Globus pallidus (tissue), 1 donor: ENCODE data around the gene IKBIP.
A peak's percentile ranks its signal among the peaks of the same experiment; 100 is the strongest.
"Not testable (repeated sequence)": the region's sequence is repeated elsewhere in the genome, so short reads cannot be mapped to it uniquely, and the experiment has no call there.

Experiments
- DNase-seq: peaks from one replicate; pipeline ENCODE4 v3.0.0-alpha.2; 2015; ENCODE audit warnings: low spot score

IKBIP gene, protein sequence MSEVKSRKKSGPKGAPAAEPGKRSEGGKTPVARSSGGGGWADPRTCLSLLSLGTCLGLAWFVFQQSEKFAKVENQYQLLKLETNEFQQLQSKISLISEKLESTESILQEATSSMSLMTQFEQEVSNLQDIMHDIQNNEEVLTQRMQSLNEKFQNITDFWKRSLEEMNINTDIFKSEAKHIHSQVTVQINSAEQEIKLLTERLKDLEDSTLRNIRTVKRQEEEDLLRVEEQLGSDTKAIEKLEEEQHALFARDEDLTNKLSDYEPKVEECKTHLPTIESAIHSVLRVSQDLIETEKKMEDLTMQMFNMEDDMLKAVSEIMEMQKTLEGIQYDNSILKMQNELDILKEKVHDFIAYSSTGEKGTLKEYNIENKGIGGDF

DNA sequence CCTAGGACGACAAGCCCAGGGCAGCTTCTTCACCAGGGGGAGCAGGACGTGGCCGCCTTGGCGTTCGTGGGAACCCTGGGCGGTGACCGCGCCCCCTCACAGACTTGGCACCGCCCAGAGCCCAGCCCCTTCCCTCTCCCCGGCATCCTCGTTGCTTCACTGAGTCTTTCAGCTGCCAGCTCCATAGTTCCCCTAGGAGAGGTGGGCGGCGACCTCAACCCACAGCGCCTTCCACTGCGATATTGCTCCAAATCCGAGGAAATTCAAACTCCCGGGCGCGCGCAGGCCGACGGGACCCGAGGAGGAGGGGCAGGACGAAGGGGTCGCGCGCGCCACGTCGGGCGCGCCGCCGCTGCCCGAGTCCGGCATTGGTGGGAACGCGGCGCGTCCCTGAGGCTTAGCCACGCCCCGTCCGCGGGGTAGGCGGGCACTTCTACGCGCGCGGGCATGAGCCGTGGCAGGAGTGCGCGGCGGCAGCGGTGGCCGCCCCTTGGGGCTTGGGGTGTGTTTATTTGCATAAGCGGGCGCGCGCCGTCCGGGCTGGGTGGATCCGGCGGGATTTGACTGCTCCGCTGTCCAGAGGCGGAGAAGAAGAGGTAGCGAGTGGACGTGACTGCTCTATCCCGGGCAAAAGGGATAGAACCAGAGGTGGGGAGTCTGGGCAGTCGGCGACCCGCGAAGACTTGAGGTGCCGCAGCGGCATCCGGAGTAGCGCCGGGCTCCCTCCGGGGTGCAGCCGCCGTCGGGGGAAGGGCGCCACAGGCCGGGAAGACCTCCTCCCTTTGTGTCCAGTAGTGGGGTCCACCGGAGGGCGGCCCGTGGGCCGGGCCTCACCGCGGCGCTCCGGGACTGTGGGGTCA, at the start of gene IKBIP, which contains the start of gene APAF1:
Gene IKBIP (minus strand): TSS at position 77 of the 860 bp plus-strand sequence. CDS start 87 bp downstream, outside the sequence.
Gene APAF1 (plus strand): TSS at position 579 of the 860 bp plus-strand sequence. CDS start 3,070 bp downstream, outside the sequence.
- peak; percentile 94 for DNase-seq

DNA sequence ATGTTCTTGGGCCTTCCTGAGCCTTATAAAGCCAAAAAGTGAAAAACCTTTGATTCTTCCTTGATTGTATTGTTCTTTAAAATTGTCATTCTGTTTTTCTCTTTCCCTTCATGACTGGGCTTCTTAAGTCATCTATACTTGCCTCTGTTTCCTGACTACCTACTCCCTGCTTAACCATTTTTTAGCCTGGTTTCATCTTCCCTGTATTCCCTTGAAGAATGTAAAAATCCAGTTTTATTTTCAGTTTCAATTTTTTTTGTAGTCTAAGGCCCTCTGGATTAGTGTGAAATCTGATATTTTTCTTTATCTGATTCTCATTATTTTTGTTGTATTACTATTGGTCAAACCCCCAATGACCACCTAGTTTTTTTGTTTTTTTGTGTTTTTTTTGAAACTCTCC, 46.8 kb upstream of the IKBIP start:
- no peak for DNase-seq

DNA sequence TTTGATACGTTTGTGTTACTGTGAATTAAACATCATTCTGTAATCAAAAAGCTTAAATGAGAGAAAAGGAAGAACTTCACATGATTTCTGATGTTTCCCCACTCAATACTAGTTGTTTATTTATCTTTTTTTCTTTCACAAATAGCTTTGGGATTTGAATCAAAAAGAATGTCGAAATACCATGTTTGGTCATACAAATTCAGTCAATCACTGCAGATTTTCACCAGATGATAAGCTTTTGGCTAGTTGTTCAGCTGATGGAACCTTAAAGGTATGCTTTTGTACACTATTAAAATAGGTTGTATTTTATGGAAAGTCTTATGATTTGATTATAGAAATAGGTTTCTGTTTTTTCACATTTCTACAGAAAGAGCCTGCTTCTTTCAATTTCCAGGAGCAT, 42.0 kb upstream of the IKBIP start:
- DNase-seq: no peak

DNA sequence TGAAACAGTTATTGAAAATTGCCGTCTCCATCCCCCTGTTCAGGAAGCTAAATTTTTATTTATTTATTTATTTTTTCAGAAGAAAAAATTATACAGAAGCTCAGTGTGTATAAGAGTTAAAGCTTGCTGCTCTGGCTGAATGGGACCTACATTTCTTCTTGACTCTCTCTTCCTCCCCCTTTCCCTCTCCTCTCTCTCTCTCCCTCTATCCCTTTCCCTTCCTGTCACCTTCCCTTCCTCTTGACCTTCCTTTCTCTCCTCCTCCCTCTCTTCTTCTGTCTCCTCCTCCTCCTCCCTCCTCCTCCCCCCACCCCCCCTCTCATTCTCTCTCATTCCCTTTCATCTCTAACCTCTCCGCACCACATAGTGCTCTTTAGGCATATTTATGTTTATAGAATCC, 39.6 kb upstream of the IKBIP start:
- DNase-seq: no peak

DNA sequence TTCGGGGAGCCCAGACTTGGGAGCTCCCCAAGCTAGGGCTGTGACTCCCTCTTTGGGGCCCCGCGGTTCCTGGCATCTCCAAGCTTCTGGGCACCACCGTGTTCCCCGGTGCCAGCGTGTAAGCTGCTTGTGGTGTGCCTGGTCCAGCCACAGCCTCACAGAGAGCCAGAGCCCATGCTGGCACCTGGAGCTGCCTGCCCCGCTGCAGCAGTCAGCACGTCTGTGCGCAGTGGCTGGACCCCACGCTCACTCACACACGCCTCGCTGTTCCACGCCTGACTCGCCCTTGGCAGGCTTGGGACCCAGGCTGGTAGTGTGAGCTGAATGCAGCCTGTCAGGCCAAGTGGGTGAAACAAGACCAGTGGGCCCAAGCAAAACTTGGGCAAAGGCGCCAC, 35.0 kb upstream of the IKBIP start:
- no peak for DNase-seq

DNA sequence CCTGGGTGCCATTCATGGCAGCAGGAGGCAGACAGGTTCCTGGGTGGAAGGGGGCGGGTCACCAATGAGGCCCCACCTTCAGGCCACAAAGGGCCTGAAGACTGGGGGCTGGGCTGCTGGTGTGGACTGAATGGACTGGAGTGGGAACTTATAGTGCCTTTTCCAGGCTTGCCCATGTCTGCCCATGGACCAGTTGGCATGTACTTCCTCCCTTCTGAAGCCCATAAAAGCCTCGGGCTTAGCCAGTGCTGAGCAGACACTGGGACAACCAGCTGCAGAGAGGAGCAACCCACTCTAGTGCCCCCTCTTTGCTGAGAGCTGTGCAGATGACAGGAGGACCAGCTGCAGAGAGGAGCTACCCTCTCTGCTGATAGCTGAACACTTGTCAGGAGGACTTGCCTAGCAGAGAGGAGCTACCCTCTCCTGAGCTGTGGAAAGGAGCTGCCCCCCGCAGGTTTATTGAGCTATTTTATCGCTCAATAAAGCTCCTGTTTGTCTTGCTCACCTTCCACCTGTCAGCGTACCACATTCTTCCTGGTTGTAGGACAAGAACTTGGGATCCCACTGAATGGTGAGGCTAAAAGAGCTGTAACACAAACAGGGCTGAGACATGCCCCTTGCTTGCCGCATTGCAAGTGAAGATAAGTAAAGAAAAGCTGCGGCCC, 34.5 kb upstream of the IKBIP start:
- no peak for DNase-seq

DNA sequence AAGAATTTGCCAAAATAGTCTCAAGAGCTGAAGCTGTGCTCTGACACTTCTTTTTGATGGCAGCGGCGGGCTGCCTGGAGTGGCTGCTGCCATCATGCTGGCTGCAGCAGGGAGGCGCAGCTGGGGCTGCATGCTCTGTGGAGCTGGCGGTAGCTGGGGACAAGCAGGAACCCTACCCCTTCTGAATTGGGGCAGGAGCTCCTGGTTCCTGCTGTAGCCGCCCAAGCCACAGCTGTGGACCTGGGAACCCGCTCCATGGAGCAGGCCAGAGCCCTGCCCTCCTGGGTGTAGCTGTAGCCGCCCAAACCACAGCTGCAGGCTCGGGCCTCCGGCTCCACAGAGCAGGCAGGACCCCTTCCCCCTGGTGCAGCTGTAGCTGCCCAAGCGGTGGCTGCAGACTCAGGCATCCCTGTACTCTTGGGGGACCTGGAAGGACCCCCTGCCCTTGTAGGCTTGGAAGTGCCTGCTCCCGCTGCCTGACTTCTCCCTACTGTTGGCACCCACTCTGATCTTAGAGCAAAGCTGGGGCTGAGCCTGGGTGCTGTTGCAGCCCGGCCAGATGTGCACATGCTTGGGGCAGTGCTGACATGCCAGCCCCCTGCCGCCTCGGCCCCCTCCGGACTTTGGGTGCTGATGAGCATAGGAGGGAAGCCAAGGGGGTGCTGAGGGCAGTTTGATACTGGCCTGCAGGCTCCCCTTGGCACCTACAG, 33.8 kb upstream of the IKBIP start:
- DNase-seq: no peak

DNA sequence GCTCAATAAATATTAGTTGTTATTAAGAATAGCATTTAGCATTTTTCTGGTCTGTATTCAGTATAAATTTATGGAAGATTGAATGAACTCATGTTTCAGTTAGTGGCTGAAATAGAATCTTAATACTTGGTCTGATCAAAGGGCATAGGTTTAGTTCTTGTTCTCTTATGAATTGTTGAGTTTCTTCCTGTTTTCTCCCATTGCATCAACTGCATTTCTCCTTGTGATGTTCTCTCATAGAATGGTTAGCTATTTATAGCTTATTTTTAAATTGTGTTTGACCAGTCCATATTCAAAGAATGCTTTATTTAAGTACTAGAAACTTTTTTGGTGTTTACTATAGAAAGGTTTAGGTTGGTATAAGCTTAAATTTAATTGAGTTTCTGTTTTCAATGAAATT, 30.3 kb upstream of the IKBIP start:
- no peak for DNase-seq

DNA sequence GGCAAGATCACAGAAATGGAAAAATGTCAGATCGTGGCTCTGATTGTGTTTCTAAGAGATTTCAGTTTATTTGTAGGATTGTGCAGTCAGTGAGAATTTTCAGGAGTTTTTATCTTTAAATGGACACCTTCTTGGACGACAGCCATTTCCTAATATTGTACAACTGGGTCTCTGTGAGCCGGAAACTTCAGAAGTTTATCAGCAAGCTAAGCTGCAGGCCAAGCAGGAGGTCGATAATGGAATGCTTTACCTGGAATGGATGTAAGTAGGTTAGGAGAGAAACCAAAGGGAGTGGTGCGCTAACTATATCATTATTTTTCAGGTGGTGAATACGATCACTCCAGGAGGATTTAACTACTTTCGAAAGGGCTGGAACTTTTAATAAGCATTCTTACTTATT, 26.9 kb upstream of the IKBIP start:
- no peak for DNase-seq

DNA sequence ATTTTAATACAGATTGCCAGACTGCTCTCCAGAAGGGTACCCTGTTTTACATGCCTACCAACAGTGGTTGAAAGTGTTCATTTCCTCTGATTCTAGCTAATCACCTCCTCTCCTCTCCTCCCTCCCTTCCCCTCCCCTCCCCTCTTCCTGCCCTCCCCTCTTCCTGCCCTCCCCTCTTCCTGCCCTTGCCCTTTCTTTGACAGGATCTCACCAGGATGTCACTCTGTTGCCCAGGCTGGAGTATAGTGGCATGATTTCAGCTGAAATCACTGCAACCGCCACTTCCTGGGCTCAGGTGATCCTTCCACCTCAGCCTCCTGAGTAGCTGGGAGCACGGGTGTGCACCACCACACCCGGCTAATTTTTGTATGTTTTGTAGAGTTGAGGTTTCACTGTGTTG, 25.2 kb upstream of the IKBIP start:
- no peak for DNase-seq

DNA sequence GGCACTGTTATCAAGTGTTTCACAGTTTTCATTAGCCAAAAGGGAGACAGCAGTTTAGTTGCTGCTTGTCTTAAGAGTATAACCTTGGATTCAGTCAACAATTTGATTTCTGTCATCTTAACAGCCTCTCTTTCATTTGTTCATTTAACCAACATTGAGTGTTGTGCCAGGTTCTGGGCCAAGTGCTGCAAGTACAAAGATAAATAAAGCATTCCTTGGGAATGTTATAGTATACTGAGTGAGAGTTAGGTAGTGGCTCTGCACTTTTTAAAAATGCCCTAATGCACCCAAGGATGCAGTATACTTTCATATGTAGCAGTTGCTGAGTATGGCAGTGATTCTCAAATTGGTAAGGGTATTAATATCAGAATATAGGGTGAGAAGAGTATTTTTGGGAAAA, 15.9 kb upstream of the IKBIP start:
- DNase-seq: no peak

DNA sequence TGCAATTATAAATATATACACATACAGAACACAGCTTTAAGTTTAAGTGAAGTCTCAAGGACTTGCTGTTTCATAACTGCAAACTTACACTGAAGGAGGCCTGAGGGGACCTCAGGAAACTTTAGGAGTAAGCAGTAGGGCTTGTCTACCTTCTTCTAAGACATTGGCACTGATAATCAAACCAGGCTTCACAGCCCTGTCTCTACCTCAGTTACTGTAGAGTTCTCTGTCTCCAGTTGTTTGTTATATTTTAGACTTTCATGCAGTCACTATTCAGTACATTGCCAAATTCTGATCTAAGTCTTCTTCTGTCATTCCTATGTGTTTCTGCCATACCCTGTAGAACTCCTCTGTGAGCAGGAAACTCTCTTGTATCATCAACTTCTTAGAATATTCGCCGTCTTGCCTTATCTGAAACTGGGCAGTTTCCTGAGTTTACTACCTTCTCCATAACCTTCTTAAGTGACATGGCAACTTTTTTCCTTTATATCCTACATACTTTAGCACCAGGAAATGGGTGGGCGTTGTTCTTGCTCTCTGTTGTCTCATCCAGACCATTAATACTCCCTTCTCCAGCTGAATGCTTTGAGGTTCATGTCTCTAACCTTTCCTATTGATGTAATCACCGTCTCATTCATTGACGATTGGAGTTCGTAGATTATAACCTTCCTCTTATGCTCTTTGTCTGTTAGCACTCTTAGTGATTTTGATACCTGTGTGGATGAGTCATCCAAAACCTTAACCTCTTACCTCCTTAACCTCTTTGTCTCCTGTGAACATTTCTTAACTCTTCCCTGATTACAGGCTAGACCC, 11.9 kb upstream of the IKBIP start:
- DNase-seq: no peak

DNA sequence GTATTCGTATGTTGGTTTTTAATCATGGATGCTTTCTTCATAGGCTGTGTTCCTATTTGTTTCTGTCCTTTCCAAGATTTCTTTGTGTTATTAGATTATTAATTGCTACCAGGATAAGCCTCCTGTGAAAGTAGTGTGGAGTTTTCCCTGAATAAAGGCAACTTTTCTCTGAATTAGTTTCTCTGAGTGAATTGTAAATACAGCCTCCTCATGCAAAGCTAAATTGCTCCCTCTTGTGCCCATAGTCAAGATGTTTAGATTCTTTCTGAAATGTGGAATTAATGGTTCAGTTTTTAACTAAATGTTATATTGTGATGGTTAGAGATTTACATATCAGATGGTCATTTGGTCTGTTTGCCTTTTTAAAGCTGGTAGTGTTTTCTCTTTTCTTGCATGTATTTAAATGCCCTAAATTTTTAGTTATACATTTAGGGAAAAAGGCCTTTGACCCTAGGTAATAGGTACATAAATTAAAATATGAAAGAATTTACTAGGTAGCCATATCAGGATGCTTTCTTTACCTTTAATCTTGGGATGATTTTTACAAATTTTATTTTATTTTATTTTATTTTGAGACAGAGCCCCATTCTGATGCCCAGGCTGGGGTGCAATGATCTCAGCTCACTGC, 9.4 kb upstream of the IKBIP start:
- DNase-seq: peak; percentile 63

DNA sequence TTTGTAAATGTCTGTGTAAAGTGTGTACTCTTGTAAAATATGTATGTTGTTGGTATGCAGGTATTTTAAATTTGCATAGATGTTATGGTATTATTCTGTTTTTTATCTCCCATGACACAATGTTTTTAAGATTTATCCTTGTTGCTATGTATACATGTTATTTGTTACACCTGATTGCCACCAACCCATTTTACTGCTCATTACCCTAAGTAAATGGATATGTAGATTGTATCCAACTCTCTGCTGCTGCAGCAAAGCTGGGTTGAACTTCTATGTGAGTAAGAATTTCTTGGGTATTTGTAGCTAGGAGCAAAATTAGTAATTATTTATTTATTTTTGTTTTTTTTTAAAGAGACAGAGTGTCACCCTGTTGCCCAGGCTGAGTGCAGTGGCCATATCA, 6.7 kb upstream of the IKBIP start:
- no peak for DNase-seq

DNA sequence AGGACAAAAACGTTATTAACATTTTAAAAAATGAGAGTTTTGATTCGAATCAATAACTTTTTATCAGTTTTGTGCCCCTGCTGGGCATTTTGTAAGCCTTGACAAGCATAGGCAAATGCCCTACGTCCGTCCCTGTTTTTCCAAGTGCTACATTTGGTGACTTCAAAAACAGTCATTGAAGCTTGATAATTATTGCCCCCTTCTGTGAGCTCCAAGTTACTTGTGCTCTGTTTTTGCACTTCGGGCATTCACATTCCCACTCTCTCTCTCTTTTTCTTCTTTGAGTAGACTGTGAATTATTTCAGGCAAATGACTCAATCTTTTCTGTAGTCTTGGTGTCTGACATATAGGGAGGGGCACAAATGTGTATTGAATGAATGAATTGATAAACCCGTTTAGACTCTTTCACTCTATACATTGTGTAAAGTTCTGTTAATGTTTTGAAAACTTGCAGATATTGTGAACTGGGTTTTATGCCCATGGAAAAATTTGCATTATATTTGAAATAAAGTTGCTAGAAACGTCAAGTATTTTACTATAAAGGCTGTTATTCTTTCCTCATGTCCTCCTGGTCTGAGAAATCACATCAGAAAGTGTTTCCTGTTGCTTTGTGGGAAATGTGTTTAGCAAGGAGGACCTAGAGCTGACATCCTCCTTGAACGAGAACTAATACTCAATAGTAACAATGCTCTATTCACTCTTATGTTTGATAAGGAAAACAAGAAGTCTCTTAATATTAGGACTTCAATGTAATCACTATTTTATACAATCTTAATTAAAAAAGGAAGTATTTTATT, 1.9 kb upstream of the IKBIP start:
- DNase-seq: peak; percentile 17

DNA sequence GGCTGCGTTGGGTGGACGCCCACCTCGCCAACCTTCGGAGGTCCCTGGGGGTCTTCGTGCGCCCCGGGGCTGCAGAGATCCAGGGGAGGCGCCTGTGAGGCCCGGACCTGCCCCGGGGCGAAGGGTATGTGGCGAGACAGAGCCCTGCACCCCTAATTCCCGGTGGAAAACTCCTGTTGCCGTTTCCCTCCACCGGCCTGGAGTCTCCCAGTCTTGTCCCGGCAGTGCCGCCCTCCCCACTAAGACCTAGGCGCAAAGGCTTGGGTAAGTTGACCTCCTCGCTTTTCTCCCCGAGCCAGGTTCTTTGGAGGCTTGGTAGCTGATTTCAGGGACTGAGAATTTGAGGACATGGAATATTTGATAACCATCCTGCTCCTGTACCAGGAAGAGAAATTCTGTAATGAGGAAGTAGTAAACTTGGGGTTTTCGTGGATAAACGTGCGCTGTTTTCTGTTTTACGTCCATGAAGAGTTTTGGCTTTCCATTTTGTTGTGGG, 1.0 kb upstream of the IKBIP start:
- DNase-seq: peak; percentile 33

DNA sequence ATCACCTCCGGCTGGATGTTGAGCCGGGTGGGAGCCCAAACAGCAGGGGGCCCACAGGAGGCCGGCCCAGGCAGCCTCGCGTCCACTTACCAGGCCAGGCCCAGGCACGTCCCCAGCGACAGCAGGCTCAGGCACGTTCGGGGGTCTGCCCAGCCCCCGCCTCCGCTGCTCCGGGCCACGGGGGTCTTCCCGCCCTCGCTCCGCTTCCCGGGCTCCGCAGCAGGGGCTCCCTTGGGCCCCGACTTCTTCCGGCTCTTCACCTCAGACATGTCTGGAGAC, 216 bp downstream of the IKBIP start:
- peak; percentile 7 for DNase-seq

DNA sequence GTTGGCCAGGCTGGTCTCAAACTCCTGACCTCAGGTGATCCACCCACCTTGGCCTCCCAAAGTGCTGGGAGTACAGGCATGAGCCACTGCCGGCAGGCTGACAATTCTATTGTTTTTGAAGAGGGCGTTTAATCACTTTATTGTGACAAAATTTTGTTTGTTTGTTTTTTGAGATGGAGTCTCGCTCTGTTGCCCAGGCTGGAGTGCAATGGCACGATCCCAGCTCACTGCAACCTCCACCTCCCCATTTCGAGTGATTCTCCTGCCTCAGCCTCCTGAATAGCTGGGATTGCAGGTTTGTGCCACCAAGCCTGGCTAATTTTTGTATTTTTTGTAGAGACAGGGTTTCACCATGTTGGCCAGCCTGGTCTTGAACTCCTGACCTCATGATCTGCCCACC, 1.8 kb downstream of the IKBIP start:
- DNase-seq: not testable (repeated sequence)

DNA sequence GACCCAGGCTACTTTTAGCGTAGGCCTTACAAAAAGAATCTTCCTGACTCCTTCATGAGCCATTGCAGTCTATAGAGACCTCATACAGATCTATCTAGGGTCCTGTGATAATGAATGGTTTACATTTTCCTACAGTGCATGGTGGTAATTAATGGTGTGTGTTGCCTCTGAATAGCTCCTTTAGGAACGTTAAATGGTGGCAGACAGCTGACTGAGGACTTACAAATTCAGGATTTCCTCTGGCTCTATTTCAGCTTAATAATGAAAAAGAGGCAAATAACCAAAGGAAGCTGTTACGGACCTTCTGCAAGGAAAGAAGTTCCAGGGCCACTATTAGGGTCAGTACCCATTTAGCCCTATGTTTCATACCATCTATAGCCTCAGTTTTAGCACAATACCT, 5.1 kb downstream of the IKBIP start:
- DNase-seq: no peak

DNA sequence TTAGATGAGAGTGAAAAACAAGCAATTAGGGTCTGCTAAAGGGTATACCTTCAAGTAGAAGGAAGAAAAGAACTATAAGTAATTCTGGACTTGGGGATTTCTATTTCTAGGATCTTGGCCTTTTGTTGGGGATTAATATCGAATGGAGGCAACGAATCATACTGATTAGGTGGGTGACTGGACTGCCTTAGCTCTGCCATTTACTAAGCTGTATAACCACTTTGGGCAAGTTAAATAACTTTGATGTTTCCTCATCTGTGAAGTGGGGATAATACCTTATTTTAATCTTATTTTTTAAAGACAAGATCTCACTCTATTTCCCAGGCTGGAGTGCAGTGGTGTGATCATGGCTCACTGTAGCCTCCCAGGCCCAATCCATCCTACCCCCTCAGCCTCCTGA, 6.6 kb downstream of the IKBIP start:
- DNase-seq: no peak
